ELR (cell line): ENCODE data around the gene ELF5.

ENCODE experiments used
- DNase-seq: peaks from one replicate; pipeline ENCODE4 v3.0.0-alpha.2; 2015; ENCODE audit warnings: low read depth

ELF5 gene

DNA sequence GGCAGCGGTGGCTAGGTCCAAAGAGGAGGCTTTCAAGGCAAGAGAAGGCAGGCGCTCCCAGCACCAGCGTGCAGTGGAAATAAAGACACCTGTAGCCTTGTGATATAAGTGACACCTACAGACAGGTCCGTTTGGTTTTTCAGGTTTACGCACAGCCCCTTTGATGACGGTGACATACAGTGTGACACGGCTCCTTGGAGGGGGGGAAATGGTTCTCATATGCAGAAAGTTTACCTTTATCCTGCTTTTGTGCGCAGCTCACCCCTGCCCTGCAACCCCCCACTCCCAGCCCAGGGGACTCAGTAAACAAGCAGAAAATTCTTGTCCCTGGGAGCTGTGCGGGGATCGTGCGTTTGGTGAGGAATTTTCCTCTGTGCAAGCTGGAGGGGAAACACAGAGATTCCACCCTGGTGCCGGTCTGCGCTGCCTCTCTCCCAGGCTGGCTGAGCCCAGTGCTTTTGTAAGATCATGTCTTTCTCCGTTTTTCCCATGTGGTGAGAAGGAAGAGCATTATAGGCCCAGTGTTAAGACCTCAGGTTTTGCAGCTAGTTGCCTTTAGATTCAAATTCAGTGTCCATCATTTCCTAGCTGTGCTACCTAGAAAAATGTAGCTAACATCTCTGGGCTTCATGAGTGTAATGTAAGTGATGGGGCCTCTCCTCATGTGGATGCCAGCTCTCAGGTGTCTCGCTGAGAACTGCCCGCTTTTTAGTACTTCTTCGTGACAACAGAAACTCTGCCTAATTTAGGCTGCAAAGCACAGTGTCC lies at the start of gene ELF5:
ELF5 (minus strand) TSS at position 113 of the 768 bp plus-strand sequence. CDS start 8,045 bp downstream, outside the sequence.
- DNase-seq = no peak

DNA sequence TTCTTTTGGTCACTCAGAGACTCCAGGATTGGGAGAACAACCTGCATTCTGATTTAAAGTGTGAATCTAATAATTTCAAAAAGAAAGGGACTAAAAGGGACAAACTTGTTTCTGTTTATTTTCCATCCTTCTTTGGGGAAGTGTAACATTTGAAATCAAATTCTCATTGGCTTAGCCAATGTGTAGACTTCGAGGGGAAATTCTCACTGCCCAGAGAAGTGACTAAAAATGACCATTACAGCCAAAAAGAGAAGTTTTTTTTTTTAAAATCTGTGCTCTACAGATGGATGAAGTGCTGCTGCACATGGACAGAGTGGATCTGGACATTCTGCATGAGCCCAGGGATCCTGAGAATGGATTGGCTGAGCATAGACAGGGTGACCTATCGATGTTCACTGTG lies 49.4 kb upstream of the ELF5 start:
- DNase-seq = no peak

- DNase-seq = no peak
These were observed 46.9 kb upstream of the ELF5 start for GRCh38 chr11:34560511-34560910.

GRCh38 chr11:34558673-34559072 lies 45.1 kb upstream of the ELF5 start:
- peak; percentile 8 for DNase-seq

DNA sequence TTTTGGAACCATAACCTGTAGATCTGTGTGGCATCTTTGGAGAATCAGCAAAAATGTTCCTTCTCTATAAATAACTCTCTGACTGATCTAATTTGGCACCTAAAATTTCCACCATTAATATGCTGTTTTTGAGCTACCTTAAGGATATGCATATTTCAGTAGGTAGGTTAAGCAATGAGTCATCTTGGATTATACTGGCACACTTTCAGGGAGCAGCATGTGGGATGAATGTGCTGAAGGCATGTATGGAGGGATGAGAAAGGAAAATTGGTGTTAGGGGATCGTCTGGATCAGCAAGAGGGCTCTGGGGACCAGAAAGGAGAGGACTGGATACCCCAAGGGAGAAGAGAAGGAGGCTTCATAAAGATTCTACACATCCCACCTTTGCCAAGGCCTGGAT lies 44.6 kb upstream of the ELF5 start:
- peak; percentile 16 for DNase-seq

GRCh38 chr11:34552270-34552669 lies 38.7 kb upstream of the ELF5 start:
- DNase-seq = no peak

DNA sequence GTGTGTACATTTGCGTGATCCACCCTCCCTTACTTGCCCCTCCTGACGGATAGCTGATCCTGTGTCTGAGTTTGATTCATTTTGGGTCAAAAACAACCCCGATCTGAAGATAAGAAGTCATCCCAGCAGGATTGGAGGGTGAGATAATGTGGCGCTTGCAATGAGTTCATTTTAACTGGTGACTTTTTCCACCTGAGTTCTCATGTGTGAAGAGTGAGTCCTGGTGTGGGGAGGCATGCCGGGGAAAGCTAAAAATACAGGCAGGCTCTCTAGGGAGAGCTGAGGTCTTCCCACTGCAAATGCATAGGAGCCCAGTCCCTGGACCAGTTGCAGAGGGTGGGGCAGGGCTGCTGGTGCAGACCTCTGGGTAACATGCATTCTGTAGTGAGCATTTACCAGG lies 35.7 kb upstream of the ELF5 start:
- no peak for DNase-seq

- DNase-seq = no peak
These were observed 34.7 kb upstream of the ELF5 start for GRCh38 chr11:34548278-34548677.

DNA sequence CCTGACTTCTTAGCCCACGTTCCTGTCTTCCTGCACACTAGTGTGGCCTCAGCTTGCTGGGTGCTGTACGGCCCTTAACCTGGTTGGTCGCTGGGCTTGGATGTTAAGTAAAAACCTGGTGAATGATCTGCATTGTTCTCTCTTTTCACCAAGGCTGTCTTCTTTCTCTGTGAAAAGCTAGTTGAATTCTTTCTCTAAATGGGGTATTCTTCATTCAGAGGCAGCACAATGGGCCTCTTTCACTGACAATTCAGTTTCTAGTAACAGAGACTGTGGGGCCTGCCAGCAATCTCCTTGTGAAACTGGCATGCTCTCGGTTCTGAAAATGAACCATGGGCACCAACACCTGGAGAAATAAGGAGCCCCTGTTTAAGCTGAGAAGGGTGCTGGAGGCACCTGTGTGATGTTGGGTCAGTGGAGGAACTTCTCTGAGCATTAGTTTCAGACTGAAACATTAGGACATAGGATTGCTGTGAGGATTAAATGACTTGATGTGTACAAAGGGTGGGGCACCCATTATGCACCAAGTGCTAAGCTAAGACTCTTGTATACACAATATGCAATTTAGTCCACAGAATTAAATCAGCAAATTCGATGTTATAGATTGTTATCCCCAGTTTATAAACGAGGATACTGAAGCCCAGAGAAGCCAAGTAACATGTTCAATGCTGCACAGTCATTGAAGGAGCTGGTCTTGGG lies 33.1 kb upstream of the ELF5 start:
- DNase-seq = no peak

- no peak for DNase-seq
These were observed 28.5 kb upstream of the ELF5 start for GRCh38 chr11:34542089-34542488.

- no peak for DNase-seq
These were observed 27.3 kb upstream of the ELF5 start for GRCh38 chr11:34540870-34541269.

- DNase-seq = no peak
These were observed 24.0 kb upstream of the ELF5 start for GRCh38 chr11:34537636-34538035.

DNA sequence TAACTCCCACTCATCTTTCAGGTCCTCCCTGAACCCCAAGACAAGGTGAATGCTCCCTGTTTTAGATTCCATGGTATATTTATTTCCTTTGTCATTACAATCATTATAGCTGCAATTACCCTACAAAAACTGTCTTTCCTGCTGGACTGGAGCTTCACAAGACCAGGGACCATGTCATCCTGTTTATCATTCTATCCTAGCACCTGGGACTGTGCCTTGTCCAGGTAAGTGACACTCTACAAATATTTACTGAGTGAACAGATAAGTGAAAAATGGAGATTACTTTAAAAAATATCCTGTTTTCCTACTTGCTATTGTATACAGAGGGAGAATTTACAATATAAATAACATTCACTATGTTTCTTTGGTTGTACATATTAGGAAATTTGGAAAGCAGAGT lies 22.5 kb upstream of the ELF5 start:
- no peak for DNase-seq

GRCh38 chr11:34534826-34535225 lies 21.2 kb upstream of the ELF5 start:
- no peak for DNase-seq

DNA sequence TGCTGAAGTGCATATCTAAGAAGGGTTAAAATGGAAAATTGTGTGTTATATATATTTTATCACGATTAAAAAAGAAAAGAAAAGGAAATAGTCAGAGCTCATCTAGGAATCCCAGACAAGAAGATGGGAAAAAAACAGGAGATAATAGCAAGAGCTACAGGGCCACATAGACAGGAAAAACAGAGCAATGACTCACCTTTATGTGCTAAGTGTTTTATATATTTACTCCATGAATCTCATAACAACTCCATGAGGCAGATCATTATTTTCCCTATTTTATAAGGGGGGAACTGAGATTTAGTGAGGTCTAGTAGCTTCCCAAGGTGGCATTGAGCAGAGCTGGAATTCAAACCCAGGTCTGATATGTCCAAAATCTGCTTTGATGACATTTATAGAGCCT lies 18.1 kb upstream of the ELF5 start:
- peak; percentile 3 for DNase-seq

DNA sequence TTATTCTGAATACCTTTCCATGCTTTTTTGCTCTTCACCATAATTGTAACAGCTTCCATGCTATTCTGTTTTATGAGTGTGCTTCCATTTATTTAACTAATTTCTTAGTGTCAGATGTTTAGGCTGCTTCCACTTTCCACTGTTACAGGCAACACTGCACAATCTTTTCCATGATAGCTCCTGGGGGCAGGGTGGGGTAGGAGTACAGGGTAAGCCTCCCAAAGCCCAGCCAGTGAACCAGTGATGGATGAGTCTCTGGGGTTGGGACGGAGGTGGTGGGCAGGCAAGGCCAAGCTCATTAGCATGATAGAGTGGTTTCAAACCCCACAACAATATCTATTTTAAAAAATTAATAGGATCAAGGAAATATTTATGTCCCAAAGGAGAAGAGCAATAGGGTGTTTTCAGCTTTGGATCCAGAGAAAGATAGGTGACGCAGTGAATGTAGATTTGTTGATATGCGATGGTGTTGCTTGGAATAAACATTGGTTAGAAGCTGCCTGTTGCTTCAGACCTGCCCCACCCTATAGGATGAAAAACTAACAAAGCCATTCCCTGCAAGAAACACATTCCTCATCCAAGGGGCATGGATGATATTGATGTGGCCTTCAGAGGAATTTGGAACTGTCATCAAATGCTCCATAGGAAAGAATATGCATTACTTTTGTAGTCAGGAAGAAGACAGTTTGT lies 17.1 kb upstream of the ELF5 start:
- DNase-seq = no peak

- DNase-seq = no peak
These were observed 16.0 kb upstream of the ELF5 start for GRCh38 chr11:34529643-34530042.

DNA sequence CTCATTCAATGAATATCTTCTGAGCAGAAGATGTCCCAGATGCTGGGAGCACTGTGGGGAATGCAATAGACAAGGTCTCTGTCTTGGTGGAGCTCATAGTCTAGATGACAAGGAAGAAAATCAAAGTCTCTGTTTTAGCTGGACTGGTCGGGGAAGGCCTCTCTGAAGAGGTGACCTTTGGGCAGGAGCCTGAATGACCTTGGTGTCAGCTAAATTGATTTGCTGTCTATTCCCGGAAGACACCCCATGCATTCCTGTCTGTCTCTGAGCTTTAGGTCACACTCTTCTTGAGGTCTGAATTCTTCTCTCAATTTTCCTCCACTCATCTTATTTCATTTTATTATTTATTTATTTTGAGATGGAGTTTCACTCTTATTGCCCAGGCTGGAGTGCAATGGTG lies 14.5 kb upstream of the ELF5 start:
- no peak for DNase-seq

DNA sequence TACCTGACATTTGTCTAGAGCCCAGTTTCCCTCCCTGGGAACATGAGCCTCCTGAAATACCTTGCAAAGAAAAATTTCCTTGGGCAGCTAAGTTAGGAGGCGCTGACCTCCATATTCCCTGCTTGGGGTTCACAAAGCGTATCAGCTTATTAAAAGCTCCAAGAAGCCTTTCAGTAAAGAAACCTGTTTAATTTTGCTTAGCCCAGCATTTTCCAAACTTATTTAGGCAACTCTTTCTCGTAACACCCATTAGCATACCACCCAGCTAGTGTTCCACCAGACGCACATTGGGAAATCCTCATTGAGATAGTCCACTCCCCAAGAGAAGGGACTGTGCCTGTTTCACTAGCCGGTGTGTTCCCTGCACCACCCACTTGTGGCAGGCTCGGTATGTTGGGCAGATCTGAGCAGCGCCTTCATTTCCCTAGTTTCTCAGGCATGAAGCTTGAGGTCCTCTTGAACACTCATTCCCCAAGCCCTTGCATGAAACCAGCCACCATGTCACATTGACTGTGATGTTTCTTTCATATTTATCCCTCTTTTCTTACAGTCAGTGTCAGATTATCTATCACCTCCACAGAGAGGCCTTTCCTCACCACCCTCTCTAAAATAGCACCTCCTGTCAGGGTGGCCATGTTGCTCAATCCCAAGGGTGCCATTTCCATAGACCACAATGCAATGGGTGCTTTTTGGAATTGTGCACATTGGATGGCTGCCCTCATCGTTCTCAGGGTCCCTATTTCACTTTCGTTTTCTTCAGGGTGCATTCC lies 12.5 kb upstream of the ELF5 start:
- no peak for DNase-seq

GRCh38 chr11:34525098-34525497 lies 11.5 kb upstream of the ELF5 start:
- no peak for DNase-seq

GRCh38 chr11:34524696-34525095 lies 11.1 kb upstream of the ELF5 start:
- no peak for DNase-seq

DNA sequence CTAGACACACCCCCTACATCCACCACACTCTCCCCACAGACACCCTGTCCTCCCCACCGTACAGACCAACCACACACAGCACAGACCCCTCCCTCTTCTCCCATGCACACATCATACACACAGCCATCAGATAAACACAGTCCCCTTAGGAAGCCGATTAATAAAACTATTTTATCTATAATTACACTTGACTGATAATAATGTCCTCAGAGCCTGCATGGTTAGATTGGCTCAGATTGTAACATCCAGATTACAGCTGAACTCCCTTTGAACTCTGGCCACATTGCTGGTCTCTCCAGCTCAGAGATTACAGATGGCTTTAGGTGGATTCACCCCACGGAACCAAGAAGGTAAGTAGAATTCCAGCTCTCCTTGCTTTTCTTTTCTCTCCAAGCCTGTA lies 9.5 kb upstream of the ELF5 start:
- DNase-seq = no peak
